Hematopoietic multipotent progenitor cell treated with erythropoietin and hydrocortisone succinate and interleukin-3 and kit ligand, for 4 days (in vitro differentiated cells): ENCODE results near the gene SLIT3.
"Not testable (repeated sequence)": the region's sequence is repeated elsewhere in the genome, so short reads cannot be mapped to it uniquely, and the experiment has no call there.

ENCODE experiments used
- DNase-seq: peaks from one replicate; pipeline ENCODE4 v3.0.0-alpha.2; 2015

SLIT3 gene

DNA sequence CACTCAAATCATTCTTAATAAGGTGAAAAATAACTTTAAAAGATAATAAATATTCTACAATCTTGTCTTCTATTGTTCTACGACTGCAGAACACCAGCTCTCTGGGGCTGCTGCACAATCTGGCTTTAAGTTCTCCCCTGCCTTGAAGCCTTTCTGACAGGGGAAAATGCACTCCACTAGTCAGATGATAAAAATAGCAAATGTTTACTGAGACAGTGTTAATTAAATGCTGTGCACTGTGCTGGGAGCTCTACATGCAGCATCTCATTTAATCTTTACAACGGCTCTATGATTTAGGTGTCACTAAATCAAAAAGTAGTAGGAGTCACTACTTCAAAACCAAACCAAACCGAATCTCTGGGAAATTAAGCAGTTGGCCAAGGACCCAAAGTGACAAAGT lies 132.7 kb downstream of the SLIT3 start:
- DNase-seq: no peak

GRCh38 chr5:169166078-169166477 lies 134.9 kb downstream of the SLIT3 start:
- DNase-seq: no peak

DNA sequence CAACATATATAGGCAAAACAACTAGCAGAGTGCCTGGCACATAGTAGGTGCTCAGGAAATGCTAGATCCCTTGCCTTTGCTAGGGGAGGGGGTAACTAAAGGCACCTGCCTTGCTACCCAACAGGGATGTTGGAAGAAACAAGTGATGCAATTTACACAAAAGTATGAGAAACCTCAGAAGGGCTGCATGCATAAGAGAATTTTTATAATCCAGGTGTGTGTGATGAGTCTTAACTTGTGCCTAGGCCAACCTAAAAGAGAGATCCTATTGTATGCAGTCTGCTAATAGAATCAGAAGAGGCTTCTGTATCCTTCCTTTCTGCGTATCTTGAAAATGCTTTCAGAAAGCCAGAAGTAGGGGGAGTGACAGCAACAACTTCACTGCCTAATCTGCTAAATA lies 135.9 kb downstream of the SLIT3 start:
- DNase-seq: no peak

GRCh38 chr5:169164481-169164925 lies 136.4 kb downstream of the SLIT3 start:
- no peak for DNase-seq

- no peak for DNase-seq
Observed at GRCh38 chr5:169162407-169162806, 138.5 kb downstream of the SLIT3 start.

DNA sequence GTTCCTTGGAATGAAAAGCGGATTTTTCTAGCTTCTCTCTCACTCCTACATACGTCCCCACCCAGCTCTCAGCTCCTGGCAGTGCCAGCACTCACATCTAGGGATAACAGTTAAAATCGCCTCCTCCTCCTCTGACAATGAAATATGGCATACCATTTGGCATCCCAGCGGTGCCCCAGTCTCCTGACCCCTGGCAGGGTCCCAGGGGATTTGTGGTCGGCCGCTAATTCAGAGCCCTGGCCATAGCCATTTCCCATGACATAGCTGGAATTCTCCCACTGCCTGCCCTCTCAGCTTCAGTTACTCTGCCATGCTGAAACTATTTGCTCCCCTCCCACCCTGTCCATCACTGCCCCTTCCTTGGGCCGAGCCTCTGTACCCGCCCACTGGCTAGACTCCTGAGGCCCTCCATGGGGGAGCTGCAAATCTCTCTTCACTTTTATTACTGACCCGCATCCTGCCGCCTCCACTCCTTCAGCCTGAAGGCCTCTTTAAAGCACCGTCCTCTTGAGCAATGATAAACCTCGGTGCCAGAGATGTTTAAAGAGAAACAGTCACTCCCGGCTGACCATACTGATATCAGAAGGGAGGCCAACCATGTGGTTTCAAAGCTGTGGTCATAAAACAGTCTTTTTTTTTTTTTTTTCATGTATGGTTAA lies 139.8 kb downstream of the SLIT3 start:
- DNase-seq: no peak

GRCh38 chr5:169160405-169160901 lies 140.5 kb downstream of the SLIT3 start:
- DNase-seq: no peak

DNA sequence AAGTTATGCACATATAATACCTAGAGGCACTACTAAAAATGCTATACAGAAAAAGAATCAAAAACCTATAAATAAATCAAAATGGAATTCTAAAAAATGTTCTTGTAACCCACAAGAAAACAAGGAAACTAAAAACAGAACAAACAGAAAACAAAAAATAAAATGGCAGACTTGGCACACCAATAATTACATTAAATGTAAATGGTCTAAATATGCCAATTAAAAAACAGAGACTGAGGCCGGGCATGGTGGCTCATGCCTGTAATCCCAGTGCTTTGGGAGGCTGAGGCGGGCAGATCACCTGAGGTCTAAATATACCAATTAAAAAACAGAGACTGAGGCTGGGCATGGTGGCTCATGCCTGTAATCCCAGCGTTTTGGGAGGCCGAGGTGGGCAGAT lies 142.2 kb downstream of the SLIT3 start:
- DNase-seq: no peak

DNA sequence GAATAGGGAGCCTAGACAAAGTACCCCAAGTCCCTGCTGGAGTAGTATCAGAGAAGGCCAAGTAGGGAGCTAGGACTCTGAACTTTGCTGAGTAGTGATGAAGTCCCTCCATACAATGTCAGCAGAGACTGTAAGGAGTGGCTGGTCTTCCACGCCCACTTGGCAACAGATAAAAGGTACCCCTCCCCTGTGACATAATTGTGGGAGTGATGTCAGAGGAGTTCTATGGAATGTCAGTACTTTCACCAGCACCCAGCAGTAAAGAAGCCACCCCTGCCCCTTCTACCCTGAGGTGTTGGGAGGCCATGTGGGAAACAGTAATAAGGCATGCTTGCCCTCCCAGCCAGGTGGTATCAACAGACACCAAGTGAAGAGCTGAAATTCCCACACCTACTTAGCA lies 143.9 kb downstream of the SLIT3 start:
- DNase-seq: no peak

DNA sequence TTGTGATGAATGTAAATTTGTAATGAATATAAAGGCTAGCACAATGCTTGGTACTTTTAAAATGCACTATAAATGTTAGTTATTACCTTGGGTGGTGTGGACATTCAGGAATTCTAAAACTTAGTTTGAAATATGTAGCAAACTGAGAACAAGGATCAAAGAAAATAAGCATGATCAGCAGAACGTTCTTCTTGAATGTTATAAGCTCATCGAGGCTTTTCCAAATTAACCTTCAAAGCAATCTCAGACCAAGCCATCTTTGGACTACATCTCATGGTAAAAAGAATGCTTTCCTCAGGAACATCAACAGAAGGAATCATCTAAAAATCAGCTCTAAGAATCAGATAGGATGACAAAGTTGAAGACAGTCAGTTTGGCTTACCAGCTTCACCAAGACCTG lies 146.3 kb downstream of the SLIT3 start:
- no peak for DNase-seq

- DNase-seq: no peak
Observed at GRCh38 chr5:169153405-169153804, 147.5 kb downstream of the SLIT3 start.

GRCh38 chr5:169152946-169153345 lies 148.0 kb downstream of the SLIT3 start:
- DNase-seq: no peak

DNA sequence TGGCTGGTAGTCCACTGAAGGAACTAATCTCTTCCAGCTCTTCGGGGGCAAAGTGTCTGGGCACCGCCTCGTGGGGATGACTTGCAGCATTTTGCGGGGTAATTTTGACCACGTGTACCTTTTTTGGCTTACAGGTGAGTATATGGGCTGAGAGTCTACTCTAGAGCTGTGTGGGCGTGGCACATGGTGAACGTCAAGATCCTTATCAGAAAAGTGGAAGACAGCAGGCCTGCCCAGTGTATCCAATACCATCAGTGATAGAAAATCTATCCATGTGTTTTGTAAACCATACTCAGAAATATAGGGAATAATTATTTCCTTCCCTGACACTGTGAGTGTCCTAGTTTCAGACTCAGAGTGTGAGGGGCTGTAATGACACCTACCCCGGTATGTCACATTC lies 148.5 kb downstream of the SLIT3 start:
- DNase-seq: no peak

DNA sequence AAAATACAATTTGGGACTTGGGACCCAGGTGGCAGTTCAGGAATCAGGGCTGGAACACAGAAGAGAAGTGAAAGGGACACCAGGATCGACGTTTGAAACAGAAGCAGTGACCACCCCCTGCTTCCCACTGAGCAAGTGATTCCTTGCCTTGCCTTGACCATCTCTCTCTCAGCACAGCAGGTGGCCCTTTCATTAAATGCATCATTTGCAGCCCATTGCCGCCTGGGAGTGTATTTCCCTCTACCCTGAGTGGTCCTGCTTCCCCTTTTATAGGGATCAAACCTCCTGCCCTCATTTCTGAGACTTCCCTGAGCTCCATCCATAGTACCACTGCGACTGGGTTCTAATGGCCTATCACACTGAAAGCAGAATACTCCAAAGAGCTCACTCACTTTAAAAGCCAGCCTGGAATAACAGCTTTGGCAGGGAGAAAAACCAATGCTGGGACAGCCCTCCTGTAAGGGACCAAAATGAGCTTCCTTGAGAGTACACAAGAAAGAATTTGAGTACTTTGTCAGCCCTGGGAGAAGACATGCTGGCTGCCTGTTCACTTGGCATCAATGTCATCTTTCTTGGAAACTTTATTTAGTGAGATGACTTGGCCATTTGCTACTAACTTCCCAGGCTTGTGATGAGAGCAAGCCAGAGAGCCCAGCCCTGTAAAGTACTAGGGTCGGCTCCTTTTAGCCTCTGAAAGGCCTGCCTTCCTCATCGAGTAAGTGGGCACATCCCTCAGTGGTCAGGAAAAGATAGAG lies 149.7 kb downstream of the SLIT3 start:
- no peak for DNase-seq

- no peak for DNase-seq
Observed at GRCh38 chr5:169150108-169150507, 150.8 kb downstream of the SLIT3 start.

- DNase-seq: peak; percentile 7
Observed at GRCh38 chr5:169149317-169149716, 151.6 kb downstream of the SLIT3 start.

DNA sequence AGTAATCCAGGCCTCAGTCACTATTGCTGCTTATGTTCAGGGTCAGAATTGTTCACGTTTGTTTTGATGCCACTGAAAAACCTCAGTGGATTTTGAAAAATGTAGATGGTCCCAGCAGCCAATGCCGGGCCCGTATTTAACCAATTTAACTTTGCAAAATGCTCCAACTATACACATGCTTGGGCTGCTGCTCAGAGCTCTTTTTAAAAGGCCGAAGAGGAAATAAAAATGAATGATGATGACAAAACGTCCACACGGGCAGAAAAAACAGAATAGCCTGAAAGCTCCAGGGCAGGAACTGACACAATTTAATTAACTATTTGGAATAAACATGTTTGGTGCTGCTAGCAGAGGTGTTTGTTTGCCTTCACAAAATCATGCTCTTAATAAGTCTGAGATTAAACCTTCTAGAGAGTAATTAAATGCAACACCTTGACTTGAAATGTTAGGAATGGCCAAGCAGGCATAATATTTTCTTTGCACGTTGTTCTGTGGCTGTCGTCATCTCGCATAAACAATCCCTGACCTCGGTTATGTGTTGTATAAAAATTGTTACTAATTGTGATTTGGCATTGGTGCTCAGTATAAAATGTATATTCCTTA lies 152.7 kb downstream of the SLIT3 start:
- DNase-seq: no peak

DNA sequence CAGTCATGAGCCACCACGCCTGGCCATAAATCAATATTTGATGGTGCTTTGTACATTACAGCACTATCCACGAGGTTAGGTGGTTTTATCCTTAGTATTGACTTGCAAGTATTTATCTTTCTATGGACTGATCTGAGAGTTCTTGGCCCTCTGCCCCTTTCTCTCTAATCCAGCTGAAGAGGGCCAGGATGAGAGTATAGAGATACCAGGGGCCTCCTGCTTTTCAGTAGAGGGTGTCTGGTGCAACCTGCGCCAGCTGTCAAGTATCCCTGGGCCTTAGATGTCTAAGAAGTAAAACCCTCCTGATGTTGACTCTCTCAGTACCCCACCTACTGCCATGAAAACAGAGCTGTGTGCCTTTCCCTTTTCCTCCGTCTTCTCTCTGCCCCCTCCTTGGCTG lies 153.4 kb downstream of the SLIT3 start:
- DNase-seq: no peak

DNA sequence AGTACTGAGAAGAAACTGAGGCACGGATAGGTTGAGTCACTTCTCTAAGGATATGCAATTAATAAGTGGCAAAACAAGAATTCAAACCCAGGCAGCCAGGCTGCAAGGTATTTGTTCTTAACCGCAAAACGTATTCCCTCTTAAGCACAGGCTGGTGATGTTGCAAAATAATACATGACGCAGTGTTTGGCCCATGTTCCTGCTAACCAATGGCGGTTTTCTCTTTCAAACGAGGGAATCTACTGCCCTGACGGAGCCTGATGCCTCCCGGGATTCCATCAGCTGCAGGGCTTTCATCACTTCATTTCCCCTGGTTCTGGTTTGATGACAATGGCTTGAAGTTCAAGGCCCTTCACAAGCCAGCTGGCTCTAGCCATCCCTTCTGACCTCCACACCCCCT lies 154.8 kb downstream of the SLIT3 start:
- DNase-seq: no peak

DNA sequence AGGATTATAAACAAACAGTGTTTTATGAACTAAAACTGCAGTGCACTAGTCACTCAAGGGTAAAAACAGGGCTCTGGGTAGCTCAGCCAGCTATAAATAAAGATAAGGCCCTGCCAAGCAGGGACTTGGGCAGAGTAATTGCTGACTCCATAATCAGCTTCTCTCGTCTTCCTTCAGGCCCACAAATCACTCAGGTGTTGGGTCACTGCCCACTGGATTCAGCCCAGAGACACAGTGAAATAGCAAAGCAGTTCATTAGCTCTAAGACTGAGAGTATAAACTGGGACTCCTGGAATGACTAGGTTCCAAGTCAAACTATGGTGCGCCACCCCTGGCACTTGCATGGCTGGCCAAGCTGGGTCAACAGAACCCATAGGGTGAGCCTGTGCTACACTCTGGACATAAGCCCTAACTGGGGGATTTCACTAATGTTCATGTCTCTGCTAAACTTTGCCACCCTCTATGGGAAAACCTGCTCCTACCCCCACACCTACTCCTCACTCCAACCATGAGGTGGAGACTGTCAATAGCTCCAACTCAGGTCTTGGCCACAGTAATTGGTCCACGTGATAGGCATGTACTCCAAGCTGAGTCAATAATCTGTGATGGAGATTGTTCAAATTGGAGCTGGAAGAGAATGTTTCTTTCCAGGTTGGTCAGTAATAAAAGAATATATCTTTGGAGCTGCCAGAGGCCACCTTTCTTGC lies 158.5 kb downstream of the SLIT3 start:
- DNase-seq: no peak

DNA sequence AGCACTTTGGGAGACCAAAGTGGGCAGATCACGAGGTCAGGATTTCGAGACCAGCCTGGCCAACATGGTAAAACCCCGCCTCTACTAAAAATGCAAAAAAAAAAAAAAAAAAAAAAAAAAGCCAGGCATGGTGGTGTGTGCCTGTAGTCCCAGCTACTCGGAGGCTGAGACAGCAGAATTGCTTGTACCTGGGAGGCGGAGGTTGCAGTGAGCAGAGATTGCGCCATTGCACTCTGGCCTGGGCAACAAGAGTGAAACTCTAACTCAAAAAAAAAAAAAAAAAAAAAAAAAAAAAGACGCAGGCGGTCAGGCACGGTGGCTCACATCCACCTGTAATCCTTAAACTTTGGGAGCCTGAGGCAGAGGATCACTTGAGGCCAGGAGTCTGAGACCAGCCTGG lies 160.7 kb downstream of the SLIT3 start:
- DNase-seq: not testable (repeated sequence)

GRCh38 chr5:169139480-169140050 lies 161.4 kb downstream of the SLIT3 start:
- no peak for DNase-seq

- DNase-seq: no peak
Observed at GRCh38 chr5:169133531-169133930, 167.4 kb downstream of the SLIT3 start.
